Body of pancreas (tissue), 4 donors: ENCODE results near the gene MRTFA.

Source experiments
- CTCF ChIP-seq, 7 experiments: fragments of 450-650 bp in 4 of 7; fragments of 200-600 bp in 3 of 7; sonication (generic) in 3 of 7; IDR thresholded peaks; one replicate each; pipeline ENCODE4 v1.5.1; 2016 to 2019; ENCODE audit warnings: antibody characterized with exemption in 7 of 7
- POLR2A ChIP-seq, 3 donors: fragments of 450-650 bp; IDR thresholded peaks; one replicate each; pipeline ENCODE4 v1.6.1; 2016; ENCODE audit warnings: antibody characterized with exemption in 3 of 3, mild to moderate bottlenecking in 2 of 3

GRCh38 chr22:40392618-40393017, 243.9 kb downstream of the MRTFA start:
- TF ChIP-seq POLR2A (IDR thresholded peaks at IDR 0.05): no peak
- no peak for TF ChIP-seq CTCF (IDR thresholded peaks at IDR 0.05)
